Upper lobe of left lung (tissue), 4 donors: ENCODE data around the gene RGS14.

Experiments used
- CTCF ChIP-seq, 6 experiments: fragments of 450-650 bp in 4 of 6; fragments of 200-600 bp in 2 of 6; sonication (generic) in 2 of 6; IDR thresholded peaks; one replicate each; pipeline ENCODE4 v1.5.1; 2016 to 2019; ENCODE audit warnings: antibody characterized with exemption in 6 of 6
- EP300 ChIP-seq, 4 donors: sonication (generic); formaldehyde crosslinking; IDR thresholded peaks; one replicate each; pipeline ENCODE4 v1.5.1; 2017; ENCODE audit warnings: antibody characterized with exemption in 4 of 4, control low read depth in 2 of 4
- POLR2AphosphoS5 ChIP-seq, 2 donors: sonication (generic); formaldehyde crosslinking; IDR thresholded peaks; one replicate each; pipeline ENCODE4 v1.5.1; 2017; ENCODE audit warnings: antibody characterized with exemption in 2 of 2

GRCh38 chr5:177374211-177374610 lies 16.5 kb downstream of the RGS14 start:
- TF ChIP-seq POLR2AphosphoS5 (IDR thresholded peaks at IDR 0.05) (no peak), CTCF (IDR thresholded peaks at IDR 0.05) (no peak), EP300 (IDR thresholded peaks at IDR 0.05) (no peak)
